ENCODE data around the gene CTNNAL1.
A peak's percentile ranks its signal among the peaks of the same experiment; 100 is the strongest.

Gene CTNNAL1

DNA sequence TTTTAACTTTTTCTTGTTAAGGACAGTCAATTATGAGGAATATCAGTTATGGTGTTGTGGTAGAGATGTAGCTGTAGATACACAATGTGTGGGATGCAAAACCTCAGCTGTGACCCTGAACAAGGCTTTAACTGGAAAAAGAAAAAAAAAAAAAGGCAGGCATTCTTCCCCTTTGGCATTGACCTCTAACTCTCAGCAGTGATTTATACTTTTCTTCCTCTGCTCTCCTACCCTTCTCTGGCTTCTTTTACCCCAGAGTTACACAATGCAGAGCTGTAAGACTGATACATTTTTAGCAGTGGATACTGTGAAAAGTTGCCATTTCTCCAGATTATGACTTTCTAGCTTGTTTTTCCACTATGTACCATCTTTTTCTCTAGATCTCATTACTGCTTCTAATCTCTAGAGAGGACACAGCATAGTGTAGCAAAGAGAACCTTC lies 2.0 kb downstream of the CTNNAL1 start:
- Histone ChIP-seq H3K27me3 (ENCODE audit: insufficient read depth, low read length) (peaks cover 13% of the 10 kb centered on the region), H3K27ac (ENCODE audit: low read length) (no peak overlapping the region), H3K9ac (ENCODE audit: low read depth, low read length) (peak overlapping the region; percentile 28; the same call in 1 of the 2 replicates), H3K4me3 (ENCODE audit: low read length) (peak overlapping the region; percentile 90; the same call in 1 of the 2 replicates), H3K4me1 (ENCODE audit: insufficient read depth, low read length) (peaks cover 12% of the 10 kb centered on the region), H3K36me3 (ENCODE audit: insufficient read depth, low read depth, low read length) (no peaks in the 10 kb centered on the region), H3K9me3 (ENCODE audit: insufficient read depth, low read depth, low read length) (no peaks in the 10 kb centered on the region)

DNA sequence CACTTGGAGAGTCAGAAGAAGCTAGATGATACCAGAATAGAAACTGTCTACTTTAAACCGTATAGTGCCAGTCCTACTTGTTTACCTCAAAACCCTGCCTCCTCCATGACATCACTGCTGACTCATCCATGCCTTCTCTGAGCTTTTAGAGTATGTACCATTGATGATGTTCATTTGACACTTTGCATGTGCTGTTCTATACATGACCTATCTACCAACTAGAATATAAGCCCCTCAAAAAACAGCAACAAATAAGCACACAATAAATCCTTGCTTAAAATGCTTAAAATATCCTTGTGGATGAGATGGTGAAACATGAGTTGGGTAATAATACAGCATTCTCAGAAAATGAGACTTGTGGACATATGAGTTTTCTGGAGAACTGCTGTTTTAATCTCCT lies 2.6 kb downstream of the CTNNAL1 start:
- Histone ChIP-seq H3K4me1 (ENCODE audit: insufficient read depth, low read length) (peaks cover 12% of the 10 kb centered on the region), H3K9me3 (ENCODE audit: insufficient read depth, low read depth, low read length) (no peaks in the 10 kb centered on the region), H3K27ac (ENCODE audit: low read length) (no peak overlapping the region), H3K27me3 (ENCODE audit: insufficient read depth, low read length) (peaks cover 13% of the 10 kb centered on the region), H3K4me3 (ENCODE audit: low read length) (0 out of 2 replicates have a peak overlapping the region, but pooled peaks have one; percentile 8), H3K36me3 (ENCODE audit: insufficient read depth, low read depth, low read length) (no peaks in the 10 kb centered on the region), H3K9ac (ENCODE audit: low read depth, low read length) (no peak overlapping the region)

DNA sequence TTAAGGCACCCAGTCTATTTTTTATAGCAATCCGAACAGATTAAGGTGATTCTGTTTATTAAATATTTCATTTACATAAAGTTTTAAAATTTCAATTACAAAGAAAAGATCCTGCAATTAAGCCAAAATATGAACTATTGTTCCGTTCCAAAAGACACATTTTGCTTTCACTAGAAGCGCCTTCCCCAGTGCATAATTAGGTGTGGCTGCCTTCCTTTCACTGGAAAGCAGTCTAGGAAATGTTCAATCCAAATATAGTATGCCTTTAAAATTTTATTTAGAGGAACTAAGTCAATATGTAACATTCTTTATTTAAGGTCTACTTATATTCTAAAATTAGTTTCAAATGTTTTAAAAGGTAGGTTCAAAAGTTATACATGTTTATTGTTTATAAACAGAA lies 7.6 kb downstream of the CTNNAL1 start:
- Histone ChIP-seq H3K4me3 (ENCODE audit: low read length) (no peak overlapping the region), H3K9ac (ENCODE audit: low read depth, low read length) (no peak overlapping the region), H3K27ac (ENCODE audit: low read length) (no peak overlapping the region), H3K27me3 (ENCODE audit: insufficient read depth, low read length) (no peaks in the 10 kb centered on the region), H3K9me3 (ENCODE audit: insufficient read depth, low read depth, low read length) (peaks cover 17% of the 10 kb centered on the region), H3K4me1 (ENCODE audit: insufficient read depth, low read length) (no peaks in the 10 kb centered on the region), H3K36me3 (ENCODE audit: insufficient read depth, low read depth, low read length) (peaks cover 7% of the 10 kb centered on the region; the same call in 1 of the 2 replicates)

DNA sequence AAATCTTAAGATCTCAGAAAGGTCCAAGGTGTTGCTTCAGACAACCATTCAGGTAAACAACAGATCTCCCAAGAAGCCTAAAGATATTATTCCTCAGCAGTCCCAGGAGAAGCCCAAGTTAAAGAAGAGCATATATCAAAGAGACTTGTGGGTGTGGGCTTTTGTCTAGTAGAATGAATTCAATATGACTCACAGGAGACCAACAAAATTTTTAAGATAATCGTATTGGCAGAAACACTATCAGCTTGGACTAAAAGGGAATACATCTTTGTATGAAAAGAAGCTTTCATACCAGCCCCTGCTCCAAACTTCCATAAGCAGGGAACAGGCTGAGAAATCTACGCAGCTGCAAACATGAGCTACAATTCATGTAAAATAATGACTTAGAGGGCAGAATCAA lies 10.2 kb downstream of the CTNNAL1 start:
- no peak overlapping the region for H3K9ac ChIP-seq (ENCODE audit: low read depth, low read length)
- H3K4me1 ChIP-seq (ENCODE audit: insufficient read depth, low read length) = no peaks in the 10 kb centered on the region
- H3K27ac ChIP-seq (ENCODE audit: low read length) = no peak overlapping the region
- H3K4me3 ChIP-seq (ENCODE audit: low read length) = no peak overlapping the region
- H3K27me3 ChIP-seq (ENCODE audit: insufficient read depth, low read length) = no peaks in the 10 kb centered on the region
- peaks cover 7% of the 10 kb centered on the region; the same call in 1 of the 2 replicates for H3K36me3 ChIP-seq (ENCODE audit: insufficient read depth, low read depth, low read length)
- H3K9me3 ChIP-seq (ENCODE audit: insufficient read depth, low read depth, low read length) = peaks cover 17% of the 10 kb centered on the region

DNA sequence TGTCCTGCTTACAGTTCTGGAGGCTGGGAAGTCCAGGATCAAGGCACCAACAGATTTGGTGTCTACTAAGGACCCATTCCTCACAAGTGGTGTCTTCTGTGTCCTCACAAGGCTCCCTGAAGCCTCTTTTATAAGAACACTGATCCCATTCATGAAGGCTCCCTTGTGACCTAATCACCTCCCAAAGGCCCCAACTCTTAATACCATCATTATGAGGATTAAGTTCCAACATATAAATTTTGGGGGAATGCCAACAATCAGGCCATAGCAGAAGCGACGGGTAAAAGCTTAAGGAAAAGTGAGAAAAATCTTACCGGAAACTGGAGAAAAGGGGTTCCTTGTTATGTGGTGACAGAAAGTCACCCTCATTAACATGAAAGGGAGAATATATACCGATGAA lies 11.2 kb downstream of the CTNNAL1 start:
- H3K4me1 ChIP-seq (ENCODE audit: insufficient read depth, low read length) = no peaks in the 10 kb centered on the region
- H3K27me3 ChIP-seq (ENCODE audit: insufficient read depth, low read length) = no peaks in the 10 kb centered on the region
- no peak overlapping the region for H3K4me3 ChIP-seq (ENCODE audit: low read length)
- H3K9me3 ChIP-seq (ENCODE audit: insufficient read depth, low read depth, low read length) = peaks cover 17% of the 10 kb centered on the region
- H3K36me3 ChIP-seq (ENCODE audit: insufficient read depth, low read depth, low read length) = peaks cover 7% of the 10 kb centered on the region; the same call in 1 of the 2 replicates
- H3K9ac ChIP-seq (ENCODE audit: low read depth, low read length) = no peak overlapping the region
- H3K27ac ChIP-seq (ENCODE audit: low read length) = no peak overlapping the region

DNA sequence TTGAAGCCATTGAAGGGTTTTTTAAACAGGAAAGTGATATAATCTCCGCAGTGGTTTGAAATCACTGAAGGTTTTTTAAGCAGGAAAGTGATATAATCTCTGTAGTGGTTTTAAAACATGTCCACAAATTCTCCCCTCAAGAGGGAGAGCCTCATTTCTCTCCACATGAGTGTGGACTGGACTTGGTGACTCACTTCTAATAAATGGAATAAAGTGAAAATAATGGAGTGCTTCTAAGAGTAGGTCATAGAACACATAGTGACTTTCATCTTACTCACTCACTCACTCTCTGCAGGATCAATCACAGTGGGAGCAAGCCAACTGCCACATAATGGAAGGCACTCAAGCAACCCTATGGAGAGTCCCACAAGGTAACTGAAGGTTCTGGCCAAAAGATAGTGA lies 12.0 kb downstream of the CTNNAL1 start:
- Histone ChIP-seq H3K27ac (ENCODE audit: low read length) (no peak overlapping the region), H3K9ac (ENCODE audit: low read depth, low read length) (no peak overlapping the region), H3K9me3 (ENCODE audit: insufficient read depth, low read depth, low read length) (peaks cover 17% of the 10 kb centered on the region), H3K4me1 (ENCODE audit: insufficient read depth, low read length) (no peaks in the 10 kb centered on the region), H3K27me3 (ENCODE audit: insufficient read depth, low read length) (no peaks in the 10 kb centered on the region), H3K4me3 (ENCODE audit: low read length) (no peak overlapping the region), H3K36me3 (ENCODE audit: insufficient read depth, low read depth, low read length) (peaks cover 7% of the 10 kb centered on the region; the same call in 1 of the 2 replicates)

DNA sequence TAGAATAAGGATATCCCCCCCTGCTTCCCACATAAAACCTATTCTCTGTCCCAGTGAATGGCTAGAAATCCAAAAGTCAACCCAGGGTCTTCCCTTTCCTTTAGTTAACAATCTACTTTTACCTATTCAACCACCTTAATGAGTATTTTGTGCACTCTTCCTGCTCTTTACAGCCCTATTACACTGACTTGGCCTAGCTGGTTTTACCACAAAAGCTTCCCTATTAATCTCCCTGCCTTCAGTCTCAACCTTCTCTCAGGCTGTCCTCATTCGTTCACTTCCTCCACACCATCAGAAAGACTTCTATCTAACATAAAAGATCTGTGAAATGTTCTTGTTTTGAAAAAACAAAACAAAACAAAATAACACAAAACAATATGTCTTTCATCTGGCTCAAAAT lies 16.2 kb downstream of the CTNNAL1 start:
- Histone ChIP-seq H3K4me3 (ENCODE audit: low read length) (no peak overlapping the region), H3K36me3 (ENCODE audit: insufficient read depth, low read depth, low read length) (peaks cover 5% of the 10 kb centered on the region), H3K4me1 (ENCODE audit: insufficient read depth, low read length) (no peaks in the 10 kb centered on the region), H3K9me3 (ENCODE audit: insufficient read depth, low read depth, low read length) (no peaks in the 10 kb centered on the region), H3K27me3 (ENCODE audit: insufficient read depth, low read length) (no peaks in the 10 kb centered on the region), H3K9ac (ENCODE audit: low read depth, low read length) (no peak overlapping the region), H3K27ac (ENCODE audit: low read length) (no peak overlapping the region)

DNA sequence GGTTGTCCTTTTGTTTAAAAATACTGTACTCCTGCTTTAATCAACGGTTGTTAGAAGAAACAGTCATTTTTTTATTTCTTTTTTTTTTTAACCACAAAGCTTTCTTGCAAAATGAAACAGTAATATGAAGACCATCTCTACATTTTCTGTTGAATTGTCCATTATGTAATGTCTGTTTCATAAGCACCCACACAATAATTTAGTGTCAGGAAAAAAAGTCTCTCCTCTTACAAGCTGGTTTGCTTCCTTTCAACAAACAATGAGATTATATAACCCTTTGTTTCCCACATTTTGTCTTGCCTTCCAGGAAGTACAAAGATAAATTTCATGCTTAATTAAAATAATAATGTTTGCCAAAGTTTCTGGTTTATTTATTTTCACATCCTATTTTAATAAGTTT lies 16.7 kb downstream of the CTNNAL1 start:
- Histone ChIP-seq H3K36me3 (ENCODE audit: insufficient read depth, low read depth, low read length) (peaks cover 10% of the 10 kb centered on the region), H3K27ac (ENCODE audit: low read length) (no peak overlapping the region)

DNA sequence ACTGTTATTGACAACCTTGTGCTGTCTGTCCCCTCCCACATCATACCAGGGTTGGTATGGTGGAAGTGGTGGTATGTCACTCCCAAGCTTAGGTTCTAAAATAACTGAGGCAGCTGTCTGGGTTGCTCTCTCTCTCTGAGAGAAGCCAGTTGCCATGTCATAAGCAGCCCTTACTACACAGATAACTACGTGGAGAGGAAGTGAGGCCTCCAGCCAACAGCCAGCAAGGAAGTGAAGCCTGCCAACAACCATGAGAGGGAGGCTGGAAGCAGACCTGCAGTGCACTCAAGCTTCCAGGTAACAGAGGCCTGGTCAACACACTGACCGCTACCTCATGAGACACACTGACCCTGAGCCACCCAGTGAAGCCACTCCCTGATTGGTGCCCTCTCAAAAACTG lies 18.6 kb downstream of the CTNNAL1 start:
- H3K4me1 ChIP-seq (ENCODE audit: insufficient read depth, low read length) = no peaks in the 10 kb centered on the region
- no peak overlapping the region for H3K4me3 ChIP-seq (ENCODE audit: low read length)
- peaks cover 25% of the 10 kb centered on the region for H3K36me3 ChIP-seq (ENCODE audit: insufficient read depth, low read depth, low read length)
- no peak overlapping the region for H3K27ac ChIP-seq (ENCODE audit: low read length)
- H3K9ac ChIP-seq (ENCODE audit: low read depth, low read length) = no peak overlapping the region
- H3K27me3 ChIP-seq (ENCODE audit: insufficient read depth, low read length) = no peaks in the 10 kb centered on the region
- no peaks in the 10 kb centered on the region for H3K9me3 ChIP-seq (ENCODE audit: insufficient read depth, low read depth, low read length)

More for the DNA sequence above, 16.7 kb downstream of the CTNNAL1 start:
- no peaks in the 10 kb centered on the region for H3K27me3 ChIP-seq (ENCODE audit: insufficient read depth, low read length)
- H3K4me3 ChIP-seq (ENCODE audit: low read length) = no peak overlapping the region
- H3K9ac ChIP-seq (ENCODE audit: low read depth, low read length) = no peak overlapping the region
- no peaks in the 10 kb centered on the region for H3K9me3 ChIP-seq (ENCODE audit: insufficient read depth, low read depth, low read length)
- no peaks in the 10 kb centered on the region for H3K4me1 ChIP-seq (ENCODE audit: insufficient read depth, low read length)

DNA sequence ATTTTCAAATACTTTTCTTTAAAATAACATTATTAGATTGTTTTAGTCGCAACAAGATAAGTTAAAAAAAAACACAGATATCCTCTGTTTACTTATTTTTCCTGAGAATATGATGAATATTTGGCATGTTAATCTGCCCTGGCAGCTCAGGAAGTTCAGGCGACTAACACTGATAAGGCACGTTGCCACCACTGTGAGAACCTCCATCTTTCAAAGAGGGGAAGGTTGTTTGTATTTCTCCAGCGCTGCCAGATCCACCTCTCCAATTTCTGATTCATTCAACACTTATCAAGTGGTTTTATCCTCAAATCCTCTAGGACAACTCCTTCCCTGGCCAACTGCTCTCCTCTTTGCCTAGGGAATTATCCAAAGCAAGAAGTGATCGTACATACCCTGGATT lies 21.8 kb downstream of the CTNNAL1 start:
- Histone ChIP-seq H3K36me3 (ENCODE audit: insufficient read depth, low read depth, low read length) (peaks cover 40% of the 10 kb centered on the region), H3K4me1 (ENCODE audit: insufficient read depth, low read length) (no peaks in the 10 kb centered on the region)

DNA sequence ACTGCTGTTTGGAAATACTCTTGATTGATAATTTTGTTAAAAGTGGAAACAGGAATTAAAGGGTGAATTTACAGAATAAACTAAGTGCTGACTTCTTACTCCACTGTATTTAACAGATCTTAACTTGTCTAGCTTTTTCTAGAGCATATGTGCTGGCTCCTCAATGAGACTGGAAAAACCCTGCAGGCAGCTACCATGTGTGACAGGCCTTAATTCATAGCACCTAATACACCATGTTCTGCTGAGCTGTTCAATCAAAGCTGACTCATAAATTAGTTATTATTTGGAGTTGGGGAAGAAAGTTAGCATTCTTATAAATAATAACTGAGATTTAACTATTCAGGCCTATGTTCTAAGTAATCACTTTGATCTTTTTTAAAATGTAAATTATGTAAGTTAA lies 29.4 kb downstream of the CTNNAL1 start:
- Histone ChIP-seq H3K27ac (ENCODE audit: low read length) (no peak overlapping the region), H3K36me3 (ENCODE audit: insufficient read depth, low read depth, low read length) (peaks cover 58% of the 10 kb centered on the region), H3K9ac (ENCODE audit: low read depth, low read length) (no peak overlapping the region), H3K4me1 (ENCODE audit: insufficient read depth, low read length) (no peaks in the 10 kb centered on the region), H3K9me3 (ENCODE audit: insufficient read depth, low read depth, low read length) (no peaks in the 10 kb centered on the region), H3K4me3 (ENCODE audit: low read length) (no peak overlapping the region), H3K27me3 (ENCODE audit: insufficient read depth, low read length) (no peaks in the 10 kb centered on the region)

More for the DNA sequence above, 21.8 kb downstream of the CTNNAL1 start:
- H3K4me3 ChIP-seq (ENCODE audit: low read length) = no peak overlapping the region
- no peak overlapping the region for H3K9ac ChIP-seq (ENCODE audit: low read depth, low read length)
- H3K27me3 ChIP-seq (ENCODE audit: insufficient read depth, low read length) = no peaks in the 10 kb centered on the region
- H3K27ac ChIP-seq (ENCODE audit: low read length) = no peak overlapping the region
- no peaks in the 10 kb centered on the region for H3K9me3 ChIP-seq (ENCODE audit: insufficient read depth, low read depth, low read length)

DNA sequence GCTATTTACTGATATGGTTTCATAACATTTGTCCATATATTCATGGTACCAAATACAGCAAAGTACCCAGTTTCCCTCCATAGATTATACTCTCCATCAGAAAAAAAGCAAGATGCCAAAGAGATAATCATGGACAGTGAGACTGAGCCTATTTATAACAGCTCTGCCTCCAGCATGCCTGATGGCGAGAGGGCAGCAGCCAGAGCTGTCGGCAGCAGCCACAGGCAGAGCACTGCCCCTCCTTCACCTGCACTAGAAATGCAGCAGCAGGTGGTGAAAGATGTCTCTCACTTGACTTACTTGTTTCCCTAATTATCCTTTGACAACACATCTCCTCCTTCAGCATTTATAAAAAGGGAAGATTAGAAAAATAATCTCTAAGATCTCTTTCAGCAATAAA lies 32.4 kb downstream of the CTNNAL1 start:
- Histone ChIP-seq H3K9ac (ENCODE audit: low read depth, low read length) (no peak overlapping the region), H3K4me3 (ENCODE audit: low read length) (no peak overlapping the region), H3K4me1 (ENCODE audit: insufficient read depth, low read length) (no peaks in the 10 kb centered on the region), H3K27me3 (ENCODE audit: insufficient read depth, low read length) (no peaks in the 10 kb centered on the region), H3K27ac (ENCODE audit: low read length) (no peak overlapping the region), H3K9me3 (ENCODE audit: insufficient read depth, low read depth, low read length) (no peaks in the 10 kb centered on the region), H3K36me3 (ENCODE audit: insufficient read depth, low read depth, low read length) (peaks cover 80% of the 10 kb centered on the region)
